Measurements from ENCODE around the gene ATP11B. TPM values are rescaled to one million over a fixed set of nuclear protein-coding genes. Genes with fewer than 3 reads are reported as not detected.
"Not testable (repeated sequence)": the region's sequence is repeated elsewhere in the genome, so short reads cannot be mapped to it uniquely, and the experiment has no call there.

ATP11B gene
- total RNA-seq, 2 donors from 2014 or later: 100 to 129 TPM

GRCh38 chr3:182794455-182795388 is 1.4 kb downstream of the ATP11B start:
- no peak for DNase-seq
- Histone ChIP-seq H3K9ac (ENCODE audit: low read depth in 2 of 2, low read length in 2 of 2) (peak overlapping the region; percentile 95 to 99), H3K9me3 (no peaks in the 10 kb centered on the region), H3K27ac (peak overlapping the region; percentile 97), H3K4me3 (peak overlapping the region; percentile 77), H3K36me3 (no peaks in the 10 kb centered on the region), H3K27me3 (no peaks in the 10 kb centered on the region), H3K4me1 (peaks cover 9% of the 10 kb centered on the region)
- intact Hi-C loops (cut with DNase I): no loop called here
- TF ChIP-seq, protein P1, sequence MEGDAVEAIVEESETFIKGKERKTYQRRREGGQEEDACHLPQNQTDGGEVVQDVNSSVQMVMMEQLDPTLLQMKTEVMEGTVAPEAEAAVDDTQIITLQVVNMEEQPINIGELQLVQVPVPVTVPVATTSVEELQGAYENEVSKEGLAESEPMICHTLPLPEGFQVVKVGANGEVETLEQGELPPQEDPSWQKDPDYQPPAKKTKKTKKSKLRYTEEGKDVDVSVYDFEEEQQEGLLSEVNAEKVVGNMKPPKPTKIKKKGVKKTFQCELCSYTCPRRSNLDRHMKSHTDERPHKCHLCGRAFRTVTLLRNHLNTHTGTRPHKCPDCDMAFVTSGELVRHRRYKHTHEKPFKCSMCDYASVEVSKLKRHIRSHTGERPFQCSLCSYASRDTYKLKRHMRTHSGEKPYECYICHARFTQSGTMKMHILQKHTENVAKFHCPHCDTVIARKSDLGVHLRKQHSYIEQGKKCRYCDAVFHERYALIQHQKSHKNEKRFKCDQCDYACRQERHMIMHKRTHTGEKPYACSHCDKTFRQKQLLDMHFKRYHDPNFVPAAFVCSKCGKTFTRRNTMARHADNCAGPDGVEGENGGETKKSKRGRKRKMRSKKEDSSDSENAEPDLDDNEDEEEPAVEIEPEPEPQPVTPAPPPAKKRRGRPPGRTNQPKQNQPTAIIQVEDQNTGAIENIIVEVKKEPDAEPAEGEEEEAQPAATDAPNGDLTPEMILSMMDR (IDR thresholded peaks at IDR 0.05): no peak

- H3K27ac ChIP-seq: peak overlapping the region; percentile 97
- intact Hi-C loops (cut with DNase I): no loop called here
- H3K9ac ChIP-seq (ENCODE audit: low read depth in 2 of 2, low read length in 2 of 2): peak overlapping the region in 1 of 2 donors; percentile 99
- no peaks in the 10 kb centered on the region for H3K27me3 ChIP-seq
- H3K4me1 ChIP-seq: peaks cover 9% of the 10 kb centered on the region
- TF ChIP-seq, protein P1 (IDR thresholded peaks at IDR 0.05): no peak
- no peaks in the 10 kb centered on the region for H3K9me3 ChIP-seq
- peak overlapping the region; percentile 77 for H3K4me3 ChIP-seq
- no peaks in the 10 kb centered on the region for H3K36me3 ChIP-seq
- DNase-seq: peak; percentile 61
These were observed 2.1 kb downstream of the ATP11B start for GRCh38 chr3:182795389-182795782.

DNA sequence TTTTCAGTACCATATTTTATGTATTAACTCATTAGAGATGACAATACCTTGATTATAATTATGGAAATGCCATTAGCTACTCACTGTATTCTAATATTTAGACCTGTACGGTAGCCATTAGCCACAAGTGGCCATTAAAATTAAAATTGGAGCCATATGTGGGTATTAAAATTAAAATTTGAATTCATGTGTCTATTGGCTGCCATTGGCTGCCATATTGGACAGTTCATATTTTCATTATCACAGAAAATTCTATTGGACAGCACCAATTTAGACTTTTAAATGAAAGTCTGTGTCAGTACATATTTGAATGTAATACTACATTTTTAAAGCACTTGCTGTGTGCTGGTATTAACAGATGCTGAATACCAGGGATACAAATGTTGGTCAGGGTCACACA is 3.0 kb downstream of the ATP11B start:
- no peak overlapping the region for H3K27ac ChIP-seq
- no peak for DNase-seq
- H3K36me3 ChIP-seq: no peaks in the 10 kb centered on the region
- H3K4me1 ChIP-seq: peaks cover 9% of the 10 kb centered on the region
- no peak overlapping the region for H3K4me3 ChIP-seq
- no peak overlapping the region for H3K9ac ChIP-seq (ENCODE audit: low read depth in 2 of 2, low read length in 2 of 2)
- H3K27me3 ChIP-seq: no peaks in the 10 kb centered on the region
- TF ChIP-seq, protein P1 (IDR thresholded peaks at IDR 0.05): no peak
- intact Hi-C loops (cut with DNase I): no loop called here
- no peaks in the 10 kb centered on the region for H3K9me3 ChIP-seq

DNA sequence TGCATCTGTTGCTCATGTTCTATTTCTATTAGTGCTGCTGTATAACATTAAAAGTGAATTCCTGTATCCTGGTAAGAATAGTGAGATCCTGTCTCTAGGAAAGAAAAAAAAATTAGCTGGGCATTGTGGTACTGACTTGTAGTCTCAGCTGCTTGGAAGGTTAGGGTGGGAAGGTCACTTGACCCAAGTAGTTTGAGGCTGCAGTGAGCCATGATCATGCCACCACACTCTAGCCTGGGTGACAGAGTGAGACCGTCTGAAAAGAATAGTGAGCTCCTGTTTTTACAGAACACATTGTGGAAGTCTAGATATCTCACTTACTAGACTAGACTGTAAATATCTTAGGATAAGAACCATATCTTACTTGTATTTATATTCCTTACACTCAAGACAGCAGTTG is 4.6 kb downstream of the ATP11B start:
- no peak for DNase-seq
- Histone ChIP-seq H3K9ac (ENCODE audit: low read depth in 2 of 2, low read length in 2 of 2) (no peak overlapping the region), H3K9me3 (no peaks in the 10 kb centered on the region), H3K36me3 (no peaks in the 10 kb centered on the region), H3K27me3 (no peaks in the 10 kb centered on the region), H3K4me3 (no peak overlapping the region), H3K27ac (no peak overlapping the region), H3K4me1 (peaks cover 9% of the 10 kb centered on the region)
- TF ChIP-seq, protein P1 (IDR thresholded peaks at IDR 0.05): no peak
- intact Hi-C loops (cut with DNase I): no loop called here

DNA sequence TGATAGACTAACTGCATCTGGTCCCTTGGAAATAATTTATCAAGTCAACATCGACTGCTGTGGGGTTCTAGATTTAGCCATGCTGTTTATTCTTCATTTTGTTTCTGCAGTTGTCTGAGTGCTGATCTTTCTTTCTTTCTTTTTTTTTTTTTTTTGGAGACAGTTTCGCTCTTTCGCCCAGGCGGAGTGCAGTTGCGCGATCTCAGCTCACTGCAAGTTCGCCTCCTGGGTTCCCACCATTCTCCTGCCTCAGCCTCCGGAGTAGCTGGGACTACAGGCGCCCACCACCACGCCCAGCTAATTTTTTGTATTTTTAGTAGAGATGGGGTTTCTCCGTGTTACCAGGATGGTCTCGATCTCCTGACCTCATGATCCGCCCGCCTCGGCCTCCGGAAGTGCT is 5.8 kb downstream of the ATP11B start:
- H3K4me1 ChIP-seq; intact Hi-C loops (cut with DNase I): not testable (repeated sequence)

GRCh38 chr3:182800508-182800907 is 7.2 kb downstream of the ATP11B start:
- TF ChIP-seq, protein P1 (IDR thresholded peaks at IDR 0.05): no peak
- no peak for DNase-seq
- Histone ChIP-seq H3K36me3 (no peaks in the 10 kb centered on the region), H3K9ac (ENCODE audit: low read depth in 2 of 2, low read length in 2 of 2) (no peak overlapping the region), H3K4me1 (peaks cover 5% of the 10 kb centered on the region), H3K9me3 (no peaks in the 10 kb centered on the region), H3K4me3 (no peak overlapping the region), H3K27me3 (no peaks in the 10 kb centered on the region), H3K27ac (no peak overlapping the region)
- intact Hi-C loops (cut with DNase I): no loop called here

More for the DNA sequence above, 5.8 kb downstream of the ATP11B start:
- H3K27me3 ChIP-seq; H3K27ac ChIP-seq; H3K36me3 ChIP-seq; H3K9me3 ChIP-seq; DNase-seq; H3K9ac ChIP-seq (ENCODE audit: low read depth in 2 of 2, low read length in 2 of 2); H3K4me3 ChIP-seq: not testable (repeated sequence)
